ENCODE data around the gene CAMK1D.

GRCh38 chr10:12800302-12800701, 451.0 kb downstream of the CAMK1D start:
- TF ChIP-seq CTCF (IDR thresholded peaks at IDR 0.05; ENCODE audit: borderline replicate concordance, extremely low read depth, low read length, poor library complexity, severe bottlenecking) (no peak), EZH2 (IDR thresholded peaks at IDR 0.05; ENCODE audit: borderline replicate concordance, low read depth, low read length, severe bottlenecking) (no peak)

All from DND-41 (cell line).